ENCODE results near the gene ZBTB46.
"Not testable (repeated sequence)": the region's sequence is repeated elsewhere in the genome, so short reads cannot be mapped to it uniquely, and the experiment has no call there.

ZBTB46 gene

DNA sequence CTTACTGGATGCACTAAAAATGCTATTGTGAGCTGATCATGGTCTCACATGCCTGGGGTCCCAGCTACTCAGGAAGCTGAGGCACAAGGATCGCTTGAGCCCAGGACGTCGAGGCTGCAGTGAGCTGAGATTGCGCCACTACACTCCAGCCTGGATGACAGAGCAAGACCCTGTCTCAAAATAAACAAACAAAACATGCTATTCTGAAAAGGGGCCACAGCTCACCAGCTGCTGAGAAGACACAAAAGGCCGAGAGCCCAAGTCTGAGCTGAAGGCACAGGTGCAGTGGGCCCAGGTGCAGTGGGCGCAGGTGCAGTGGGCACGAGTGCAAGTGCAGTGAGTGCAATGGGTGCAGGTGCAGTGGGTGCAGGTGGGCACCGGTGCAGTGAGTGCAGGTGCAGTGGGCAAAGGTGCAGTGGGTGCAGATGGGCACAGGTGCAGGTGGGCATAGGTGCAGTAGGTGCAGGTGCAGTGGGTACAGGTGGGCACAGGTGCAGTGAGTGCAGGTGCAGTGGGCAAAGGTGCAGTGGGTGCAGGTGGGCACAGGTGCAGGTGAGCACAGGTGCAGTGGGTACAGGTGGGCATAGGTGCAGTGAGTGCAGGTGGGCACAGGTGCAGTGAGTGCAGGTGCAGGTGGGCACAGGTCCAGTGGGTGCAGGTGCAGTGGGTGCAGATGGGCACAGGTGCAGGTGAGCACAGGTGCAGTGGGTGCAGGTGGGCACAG is 16.0 kb downstream of the ZBTB46 start:
- no peak for DNase-seq (ENCODE audit: low read depth)

DNA sequence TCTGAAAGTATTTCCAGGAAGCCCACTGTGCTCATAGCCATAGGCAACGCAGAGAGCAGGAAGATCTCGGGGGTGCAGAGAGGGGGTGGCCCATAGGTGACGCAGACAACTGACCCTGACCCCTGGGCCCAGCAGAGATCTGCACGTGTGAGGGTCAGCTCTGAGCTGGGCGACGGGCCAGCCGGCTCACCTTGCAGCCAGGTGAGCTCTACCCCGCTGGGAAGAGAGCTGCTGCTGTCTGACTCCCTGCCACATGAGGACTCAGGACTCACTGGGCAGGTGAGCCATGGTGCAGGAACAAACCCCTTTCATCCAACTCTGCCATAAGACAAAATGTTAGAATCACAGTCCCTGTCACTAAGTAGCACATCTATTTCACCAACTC is 19.6 kb downstream of the ZBTB46 start:
- DNase-seq (ENCODE audit: low read depth) = no peak

- no peak for DNase-seq (ENCODE audit: low read depth)
Observed at GRCh38 chr20:63810730-63811490, 20.2 kb downstream of the ZBTB46 start.

GRCh38 chr20:63809856-63810255 is 21.2 kb downstream of the ZBTB46 start:
- DNase-seq (ENCODE audit: low read depth) = no peak

DNA sequence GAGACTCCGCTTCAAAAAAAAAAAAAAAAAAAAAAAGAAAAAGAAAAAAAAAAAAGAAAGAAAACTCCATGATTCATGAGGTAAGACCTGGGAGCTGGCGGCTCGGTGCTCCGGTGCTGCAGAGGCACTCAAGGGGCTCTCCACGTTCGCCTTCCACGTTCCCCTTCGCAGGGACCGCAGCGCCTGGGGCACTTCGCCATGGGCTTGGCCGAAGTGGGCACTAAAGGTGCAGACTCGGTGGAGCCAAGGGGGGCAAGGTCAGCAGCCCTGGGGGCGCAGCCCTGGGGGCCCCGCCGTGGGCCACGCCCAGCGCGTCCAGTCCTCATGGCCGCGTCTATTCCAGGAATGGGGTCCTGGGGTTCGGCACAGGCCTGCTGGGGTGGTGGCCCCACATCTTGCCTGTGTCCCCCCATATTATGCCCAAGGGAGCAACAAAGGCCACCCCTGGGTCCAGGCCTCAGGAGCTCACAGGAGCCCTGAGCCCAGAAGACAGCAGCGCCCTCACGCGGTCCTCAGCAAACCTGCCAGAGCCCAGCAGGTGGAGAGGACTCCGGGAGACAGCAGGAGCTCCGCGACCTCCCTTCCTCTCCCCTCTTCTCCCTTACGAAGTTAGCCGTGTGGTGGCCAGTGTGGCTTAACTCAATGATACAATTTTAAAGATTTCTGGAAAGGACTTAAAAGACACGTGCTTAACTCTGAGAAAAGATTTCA is 21.9 kb downstream of the ZBTB46 start:
- no peak for DNase-seq (ENCODE audit: low read depth)

GRCh38 chr20:63808145-63808724 is 22.8 kb downstream of the ZBTB46 start:
- no peak for DNase-seq (ENCODE audit: low read depth)

DNA sequence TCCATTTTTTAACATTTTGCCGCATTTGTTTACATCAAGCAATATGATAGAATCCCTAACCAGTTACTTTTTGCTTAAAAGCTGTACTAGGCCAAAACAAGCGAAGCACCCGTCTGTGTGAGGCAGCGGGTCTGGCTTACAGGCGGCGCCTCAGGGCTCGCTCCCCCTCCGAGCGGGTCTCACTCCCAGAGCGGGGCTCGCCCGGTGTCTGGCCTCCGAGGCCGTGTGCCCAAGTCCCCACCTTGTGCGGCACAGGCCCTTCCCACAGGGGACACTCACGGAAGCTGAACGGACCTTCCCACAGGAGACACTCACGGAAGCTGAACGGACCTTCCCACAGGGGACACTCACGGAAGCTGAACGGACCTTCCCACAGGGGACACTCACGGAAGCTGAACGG is 23.4 kb downstream of the ZBTB46 start:
- no peak for DNase-seq (ENCODE audit: low read depth)

DNA sequence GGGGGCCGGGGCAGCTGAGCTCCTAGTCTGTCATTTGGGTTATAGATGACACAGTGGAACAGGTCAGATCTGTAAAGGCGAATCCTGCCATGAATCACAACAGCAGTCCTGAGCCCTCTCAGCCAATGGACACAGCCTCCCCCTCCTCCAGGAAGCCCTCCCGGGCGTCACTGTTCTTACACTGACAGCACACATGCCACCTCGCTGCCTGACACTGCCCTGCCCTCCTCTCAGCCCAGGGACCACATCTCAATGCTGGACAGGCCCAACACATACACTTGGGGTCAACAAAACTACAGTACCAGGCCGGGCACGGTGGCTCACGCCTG is 26.8 kb downstream of the ZBTB46 start:
- no peak for DNase-seq (ENCODE audit: low read depth)

- no peak for DNase-seq (ENCODE audit: low read depth)
Observed at GRCh38 chr20:63802469-63803240, 28.4 kb downstream of the ZBTB46 start.

DNA sequence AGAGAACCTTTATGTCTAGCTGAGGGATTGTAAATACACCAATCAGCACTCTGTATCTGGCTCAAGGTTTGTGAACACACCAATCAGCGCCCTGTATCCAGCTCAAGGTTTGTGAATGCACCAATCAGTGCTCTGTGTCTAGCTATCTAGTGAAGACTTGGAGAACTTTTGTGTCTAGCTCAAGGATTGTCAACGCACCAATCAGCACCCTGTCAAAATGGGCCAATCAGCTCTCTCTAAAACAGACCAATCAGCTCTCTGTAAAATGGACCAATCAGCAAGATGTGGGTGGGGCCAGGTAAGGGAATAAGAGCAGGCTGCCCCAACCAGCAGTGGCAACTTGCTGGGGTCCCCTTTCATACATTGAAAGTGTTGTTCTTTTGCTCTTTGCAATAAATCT is 29.9 kb downstream of the ZBTB46 start:
- not testable (repeated sequence) for DNase-seq (ENCODE audit: low read depth)

- DNase-seq (ENCODE audit: low read depth) = not testable (repeated sequence)
Observed at GRCh38 chr20:63800411-63800810, 30.7 kb downstream of the ZBTB46 start.

GRCh38 chr20:63799127-63799526 is 31.9 kb downstream of the ZBTB46 start:
- not testable (repeated sequence) for DNase-seq (ENCODE audit: low read depth)

GRCh38 chr20:63797175-63797574 is 33.9 kb downstream of the ZBTB46 start:
- DNase-seq (ENCODE audit: low read depth) = not testable (repeated sequence)

DNA sequence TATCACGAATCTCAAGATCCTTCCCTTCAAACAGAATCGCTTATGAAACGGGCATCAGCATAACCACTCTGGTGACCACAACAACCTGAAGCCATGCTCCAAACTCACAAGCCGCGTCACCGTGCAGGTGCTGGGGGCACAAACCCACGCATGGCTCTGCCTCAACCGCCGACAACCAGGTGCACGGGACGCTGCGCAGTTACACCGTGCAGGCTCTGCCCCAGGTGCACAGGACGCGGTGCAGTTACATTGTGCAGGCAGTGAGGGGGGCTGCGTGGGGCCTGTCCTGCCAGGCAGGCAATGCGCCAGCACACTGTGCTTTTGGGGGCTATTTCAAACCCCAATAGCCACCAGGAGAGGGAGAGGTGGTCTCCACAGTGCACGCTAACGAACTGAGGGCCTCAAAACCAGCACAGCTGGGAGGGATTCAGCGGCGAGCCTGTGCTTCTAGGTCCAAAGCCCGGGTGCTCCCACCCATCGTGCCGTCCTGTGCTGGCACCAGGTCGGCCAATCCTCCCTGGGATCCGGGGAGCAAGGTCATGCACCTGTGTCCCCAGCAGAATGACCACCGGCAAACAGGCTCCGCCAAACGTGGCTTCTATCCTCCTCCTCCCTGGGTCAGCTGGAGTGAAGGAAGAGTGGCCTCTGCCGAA is 35.8 kb downstream of the ZBTB46 start:
- no peak for DNase-seq (ENCODE audit: low read depth)

- DNase-seq (ENCODE audit: low read depth) = no peak
Observed at GRCh38 chr20:63794614-63795013, 36.5 kb downstream of the ZBTB46 start.

- no peak for DNase-seq (ENCODE audit: low read depth)
Observed at GRCh38 chr20:63792866-63793265, 38.2 kb downstream of the ZBTB46 start.

DNA sequence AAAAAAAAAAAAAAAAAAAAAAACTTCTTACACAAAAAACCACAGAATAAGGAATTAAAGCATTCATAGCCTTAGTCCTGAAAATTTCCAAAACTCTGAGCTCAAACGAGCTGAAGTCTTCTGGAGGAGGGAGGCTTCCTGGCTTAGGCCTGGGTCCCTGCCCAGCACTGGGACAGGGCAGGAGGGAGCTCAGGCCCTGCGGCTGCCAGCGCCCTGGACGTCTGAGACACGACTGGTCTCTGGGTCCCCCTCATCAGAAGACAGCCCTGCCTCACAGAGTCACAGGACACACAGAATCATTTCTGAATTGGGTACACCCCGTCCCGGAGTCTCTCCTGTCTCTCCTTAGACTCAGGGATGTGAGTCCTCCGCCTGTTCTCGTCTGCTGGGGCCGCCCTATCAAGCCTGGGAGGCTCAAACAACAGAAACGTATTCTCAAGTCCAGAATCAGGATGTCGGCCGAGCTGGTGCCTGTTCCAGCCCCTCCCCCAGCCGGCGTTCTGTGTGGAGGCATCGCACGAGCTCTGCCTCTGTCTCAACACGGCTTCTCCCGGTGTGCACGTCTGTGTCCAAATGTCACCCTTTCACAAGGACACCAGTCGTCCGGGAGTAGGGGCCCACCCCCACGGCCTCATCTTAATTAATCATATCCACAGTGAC is 39.4 kb downstream of the ZBTB46 start:
- DNase-seq (ENCODE audit: low read depth) = no peak

- no peak for DNase-seq (ENCODE audit: low read depth)
Observed at GRCh38 chr20:63790572-63791168, 40.4 kb downstream of the ZBTB46 start.

DNA sequence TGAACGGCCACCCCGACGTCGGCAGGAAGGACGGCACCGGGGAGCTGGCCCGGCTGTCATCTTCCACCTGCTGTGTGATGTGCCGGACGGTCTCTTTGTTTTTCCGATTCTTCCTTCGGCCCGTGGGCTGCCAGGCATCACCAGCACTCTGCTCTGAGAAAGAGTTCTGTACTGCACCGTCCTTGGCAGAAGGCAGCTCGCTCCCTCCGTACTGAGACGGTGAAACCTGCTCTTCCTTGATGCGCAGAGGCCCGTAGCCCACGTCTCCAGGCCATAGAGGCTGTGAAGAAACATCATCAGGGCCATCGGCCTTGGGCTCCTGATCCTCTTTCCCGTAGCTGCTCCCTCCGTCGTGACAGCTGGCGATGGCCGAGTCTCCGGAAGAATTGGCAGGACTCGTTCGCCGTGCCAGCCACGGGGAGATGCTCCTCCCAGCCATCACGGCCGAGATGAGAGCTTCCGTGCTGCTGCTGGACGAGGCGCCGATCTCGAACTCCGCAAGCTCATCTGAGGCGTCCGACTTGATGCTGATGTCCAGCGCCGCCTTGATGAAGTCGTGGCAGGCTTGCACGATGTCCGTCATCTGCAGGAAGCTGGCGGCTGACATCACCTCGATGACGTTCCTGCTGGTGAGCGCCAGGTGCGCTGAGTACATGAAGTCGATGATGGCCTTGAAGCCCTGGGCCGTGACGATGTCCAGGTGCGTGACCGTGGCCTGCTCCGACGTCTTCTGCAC is 41.1 kb downstream of the ZBTB46 start:
- DNase-seq (ENCODE audit: low read depth) = no peak

GRCh38 chr20:63787749-63788148 is 43.3 kb downstream of the ZBTB46 start:
- no peak for DNase-seq (ENCODE audit: low read depth)
